NCI-H460 (cell line): ENCODE measurements around the gene DTHD1. TPM values are rescaled to one million over a fixed set of nuclear protein-coding genes. Genes with fewer than 3 reads are reported as not detected.

Source experiments
- total RNA-seq: library from RNA; depleted of rRNA; stranded (reverse); fragments of >200 nt; shearing (Covaris generic); gene quantifications from 2 replicates; pipeline ENCODE4 v1.2.3, GENCODE V29; 2014; rRNA removed

Gene DTHD1
- total RNA-seq, 1 experiment from 2014 or later, result not detected

Other genes with a start within 250 kb of the DTHD1 start
- 6.9 and 7.9 TPM in 2 replicates for gene ARAP2, start 37.1 kb upstream of the DTHD1 start, total RNA-seq